Left ventricle myocardium inferior (tissue), 1 donor: ENCODE measurements around the gene FEZF1. TPM values are rescaled to one million over a fixed set of nuclear protein-coding genes. Genes with fewer than 3 reads are reported as not detected.

Source experiments
- DNase-seq: peaks from one replicate; pipeline ENCODE4 v3.0.0-alpha.2; 2020
- H3K27ac ChIP-seq: fragments of 200-600 bp; replicated peaks from 2 replicates; pipeline ENCODE4 v1.8.0; 2021
- H3K27me3 ChIP-seq: fragments of 200-600 bp; 2 replicates; pipeline ENCODE4 v1.8.0; 2021; ENCODE audit warnings: low read depth
- H3K36me3 ChIP-seq: fragments of 200-600 bp; 2 replicates; pipeline ENCODE4 v1.8.0; 2021
- H3K4me1 ChIP-seq: fragments of 200-600 bp; 2 replicates; pipeline ENCODE4 v1.8.0; 2021
- H3K4me3 ChIP-seq: fragments of 200-600 bp; 2 replicates; pipeline ENCODE4 v1.8.0; 2021; ENCODE audit warnings: mild to moderate bottlenecking, moderate library complexity
- H3K9me3 ChIP-seq: fragments of 200-600 bp; replicated peaks from 2 replicates; pipeline ENCODE4 v1.8.0; 2021
- intact Hi-C: fragments of 100-400 bp; cut with micrococcal nuclease; formaldehyde crosslinking; loops from one replicate; pipeline ENCODE4 v1.11.0; 2022
- total RNA-seq: library from RNA; stranded (reverse); fragmentation: NEBNext Ultra II Directional; extraction: Animal tissue kit (Norgen Biotek cat#: 25700); gene quantifications from one replicate; pipeline ENCODE4 v1.2.1, GENCODE V29; 2021
- TF ChIP-seq, protein P1 (sequence below): fragments of 200-600 bp; IDR thresholded peaks from 2 replicates; pipeline ENCODE4 v1.8.0; 2021; ENCODE audit warnings: antibody characterized with exemption, mild to moderate bottlenecking, borderline replicate concordance
- donor health status: DM: no; HTN: yes; CAD: no; lungs with severe emphysema.

FEZF1 gene
- total RNA-seq, 1 donor from 2014 or later, result not detected

DNA sequence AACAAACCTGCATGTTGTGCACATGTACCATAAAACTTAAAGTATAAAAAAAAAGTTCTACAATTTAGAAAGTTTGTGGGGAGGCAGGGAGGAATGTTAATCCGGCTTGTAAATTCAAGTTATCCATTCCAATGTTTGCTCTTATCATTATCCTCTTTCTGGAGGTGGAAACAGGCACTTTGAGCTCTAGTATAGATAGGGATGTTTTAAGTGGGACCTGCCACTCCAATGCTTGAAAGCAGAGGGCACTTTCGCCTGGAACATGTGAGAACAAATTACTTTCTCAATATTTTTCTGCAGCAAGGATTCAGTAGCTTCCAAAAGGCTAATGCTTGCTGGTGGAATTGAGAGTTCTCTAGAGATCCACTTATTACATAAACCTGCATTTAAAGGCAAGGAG, 45.6 kb downstream of the FEZF1 start:
- intact Hi-C loops, result no loop called here
- Histone ChIP-seq H3K9me3 (no peaks in the 10 kb centered on the region), H3K36me3 (no peaks in the 10 kb centered on the region), H3K27me3 (peaks cover 27% of the 10 kb centered on the region), H3K4me3 (no peak overlapping the region), H3K4me1 (no peaks in the 10 kb centered on the region), H3K27ac (no peak overlapping the region)
- no peak for DNase-seq
- TF ChIP-seq, protein P1, sequence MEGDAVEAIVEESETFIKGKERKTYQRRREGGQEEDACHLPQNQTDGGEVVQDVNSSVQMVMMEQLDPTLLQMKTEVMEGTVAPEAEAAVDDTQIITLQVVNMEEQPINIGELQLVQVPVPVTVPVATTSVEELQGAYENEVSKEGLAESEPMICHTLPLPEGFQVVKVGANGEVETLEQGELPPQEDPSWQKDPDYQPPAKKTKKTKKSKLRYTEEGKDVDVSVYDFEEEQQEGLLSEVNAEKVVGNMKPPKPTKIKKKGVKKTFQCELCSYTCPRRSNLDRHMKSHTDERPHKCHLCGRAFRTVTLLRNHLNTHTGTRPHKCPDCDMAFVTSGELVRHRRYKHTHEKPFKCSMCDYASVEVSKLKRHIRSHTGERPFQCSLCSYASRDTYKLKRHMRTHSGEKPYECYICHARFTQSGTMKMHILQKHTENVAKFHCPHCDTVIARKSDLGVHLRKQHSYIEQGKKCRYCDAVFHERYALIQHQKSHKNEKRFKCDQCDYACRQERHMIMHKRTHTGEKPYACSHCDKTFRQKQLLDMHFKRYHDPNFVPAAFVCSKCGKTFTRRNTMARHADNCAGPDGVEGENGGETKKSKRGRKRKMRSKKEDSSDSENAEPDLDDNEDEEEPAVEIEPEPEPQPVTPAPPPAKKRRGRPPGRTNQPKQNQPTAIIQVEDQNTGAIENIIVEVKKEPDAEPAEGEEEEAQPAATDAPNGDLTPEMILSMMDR, result no peak

DNA sequence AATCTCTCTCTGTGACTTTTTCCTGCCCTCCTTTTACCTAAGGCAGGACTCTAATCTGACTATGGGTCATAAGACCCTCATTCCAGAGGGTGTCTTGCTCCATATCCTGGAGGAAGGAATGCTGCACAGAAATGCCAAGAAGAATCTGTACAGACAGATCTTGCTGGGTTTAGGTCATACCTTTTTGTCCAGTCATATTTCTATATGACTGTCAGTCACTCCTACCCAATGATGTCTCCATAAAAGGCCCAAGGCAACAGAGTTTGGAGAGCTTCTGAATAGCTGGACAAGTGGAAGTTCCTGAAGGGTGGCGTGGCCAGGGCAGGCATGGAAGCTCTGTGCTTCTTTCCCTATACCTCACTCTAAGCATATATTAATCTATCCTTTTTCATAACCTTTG, 47.5 kb downstream of the FEZF1 start:
- Histone ChIP-seq H3K9me3 (no peaks in the 10 kb centered on the region), H3K4me3 (no peak overlapping the region), H3K36me3 (no peaks in the 10 kb centered on the region), H3K4me1 (no peaks in the 10 kb centered on the region), H3K27me3 (peaks cover 38% of the 10 kb centered on the region), H3K27ac (no peak overlapping the region)
- TF ChIP-seq, protein P1, result no peak
- intact Hi-C loops, result no loop called here
- no peak for DNase-seq

DNA sequence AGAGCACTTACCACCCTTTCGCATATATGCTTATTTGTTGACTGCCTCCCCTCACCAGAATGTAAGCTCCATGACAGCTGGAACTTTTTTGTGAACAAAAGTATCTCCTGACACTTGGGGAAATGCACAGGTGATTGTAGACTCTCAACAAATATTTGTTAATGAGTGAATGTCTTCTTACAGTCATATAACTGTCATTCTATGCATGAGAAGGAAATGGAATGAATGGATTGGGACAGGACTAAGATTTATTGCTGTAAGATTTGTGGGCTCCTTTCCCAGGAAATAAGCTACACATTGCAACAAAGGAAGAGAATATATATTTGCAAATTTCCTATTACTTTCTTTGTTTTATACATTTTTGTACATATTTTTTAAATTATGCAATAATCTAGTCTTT, 48.5 kb downstream of the FEZF1 start:
- no peak for DNase-seq
- Histone ChIP-seq H3K36me3 (no peaks in the 10 kb centered on the region), H3K27me3 (peaks cover 33% of the 10 kb centered on the region), H3K27ac (no peak overlapping the region), H3K4me1 (no peaks in the 10 kb centered on the region), H3K4me3 (no peak overlapping the region), H3K9me3 (no peaks in the 10 kb centered on the region)
- intact Hi-C loops, result no loop called here
- TF ChIP-seq, protein P1, result no peak

DNA sequence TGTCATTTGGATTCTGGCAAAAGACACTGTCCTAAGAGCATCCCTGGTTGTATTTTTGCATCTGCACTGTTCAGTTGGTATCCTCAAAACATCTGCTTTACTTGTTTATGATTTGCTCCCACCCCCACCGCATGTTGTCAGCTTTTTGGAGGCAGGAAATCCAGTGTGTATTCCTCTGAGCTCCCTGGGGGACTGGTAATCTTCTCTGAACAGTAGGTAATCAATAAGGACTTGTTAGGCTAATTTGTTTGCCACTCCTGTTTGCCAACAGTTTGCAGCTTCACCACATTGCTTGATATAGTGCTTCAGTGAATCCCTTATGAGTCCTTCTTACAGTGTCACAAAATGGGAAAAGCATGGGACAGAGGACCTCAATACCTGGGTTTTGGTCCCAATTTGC, 49.1 kb downstream of the FEZF1 start:
- intact Hi-C loops, result no loop called here
- no peak overlapping the region for H3K27ac ChIP-seq
- no peaks in the 10 kb centered on the region for H3K36me3 ChIP-seq
- H3K27me3 ChIP-seq, result peaks cover 27% of the 10 kb centered on the region
- no peaks in the 10 kb centered on the region for H3K9me3 ChIP-seq
- H3K4me3 ChIP-seq, result no peak overlapping the region
- no peak for DNase-seq
- H3K4me1 ChIP-seq, result no peaks in the 10 kb centered on the region
- TF ChIP-seq, protein P1, result no peak

Other genes with a start within 250 kb of the FEZF1 start
- 34.7 TPM for gene AASS, start 160.5 kb downstream of the FEZF1 start, total RNA-seq